GM04504 (cell line): ENCODE measurements around the gene RBM26.

Source experiments
- DNase-seq: peaks from one replicate; pipeline ENCODE4 v3.0.0-alpha.2; 2012; ENCODE audit warnings: low read depth

Gene RBM26

DNA sequence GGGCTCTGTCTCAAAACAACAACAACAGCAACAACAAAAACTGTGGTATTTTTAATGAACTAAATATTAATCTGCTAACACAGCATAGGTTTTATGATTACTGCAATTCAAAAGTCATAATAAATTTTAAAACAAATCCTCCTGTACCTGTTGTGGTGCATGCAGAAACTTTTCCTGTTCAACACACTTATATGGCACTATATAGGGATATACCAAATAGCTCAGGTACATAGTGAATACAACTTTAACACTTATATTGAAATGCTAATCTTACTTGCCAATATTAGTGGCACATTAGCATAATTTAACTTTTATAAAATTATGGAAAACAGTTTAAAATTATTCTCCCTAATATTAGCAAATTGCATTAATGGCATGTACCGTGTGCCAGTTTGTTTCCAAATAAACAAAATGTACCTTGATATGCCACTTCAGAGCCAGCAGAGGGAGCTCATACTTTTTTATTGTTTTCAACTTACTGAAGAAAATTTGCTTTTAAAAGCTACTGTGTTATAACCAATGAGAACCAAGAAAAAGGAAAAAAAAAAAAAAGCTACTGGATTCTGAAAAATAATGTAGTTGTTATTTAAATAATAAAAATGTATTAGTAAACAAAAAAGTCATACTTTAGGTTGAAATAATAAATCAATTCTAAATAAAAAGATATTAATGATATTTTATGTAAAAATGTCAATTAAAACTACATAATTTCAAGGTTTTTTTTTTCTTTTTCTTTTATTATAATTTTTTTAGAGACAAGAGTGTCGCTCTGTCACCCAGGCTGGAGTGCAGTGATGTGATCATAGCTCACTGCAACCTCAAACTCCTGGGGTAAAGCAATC lies 18.0 kb upstream of the RBM26 start:
- DNase-seq = no peak

- no peak for DNase-seq
These were observed 17.3 kb upstream of the RBM26 start for GRCh38 chr13:79423340-79423739.

DNA sequence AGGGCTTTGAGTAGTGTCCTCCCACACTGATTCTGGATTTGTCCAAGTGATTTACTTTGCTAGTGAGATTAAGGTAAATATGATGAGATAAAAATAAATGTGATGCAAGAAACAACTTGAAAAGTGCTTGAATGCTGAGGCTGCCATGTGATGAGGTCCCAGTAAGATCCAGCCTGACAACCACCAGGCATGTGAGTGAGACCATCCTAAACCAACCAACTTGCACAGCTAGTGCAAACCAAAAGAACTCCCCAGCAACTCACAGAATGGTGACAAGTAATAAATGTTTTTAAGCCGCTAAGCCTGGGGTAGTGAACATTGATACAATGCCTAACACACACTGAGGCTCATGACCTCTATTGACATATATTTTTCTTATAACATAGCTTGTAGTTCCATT lies 13.3 kb upstream of the RBM26 start:
- DNase-seq = no peak

DNA sequence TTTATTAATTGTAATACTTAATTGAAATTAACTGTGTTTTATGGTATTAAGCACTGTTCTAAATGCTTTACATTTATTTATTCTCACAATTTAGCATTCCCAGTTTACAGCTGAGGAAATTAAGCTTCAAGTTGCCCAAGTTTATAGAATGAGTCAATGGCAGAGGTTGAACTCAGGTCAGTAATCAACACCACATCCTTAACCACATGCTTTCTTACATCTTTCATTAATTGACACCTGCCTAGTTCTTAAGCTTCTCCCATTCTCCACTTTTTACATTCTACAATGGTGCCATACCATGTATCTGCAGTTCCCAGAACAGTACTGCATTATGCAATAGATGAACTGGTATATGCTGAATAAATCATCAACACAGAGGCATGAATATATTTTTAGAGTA lies 11.7 kb upstream of the RBM26 start:
- DNase-seq = no peak

- no peak for DNase-seq
These were observed 7.5 kb upstream of the RBM26 start for GRCh38 chr13:79413521-79413920.

- DNase-seq = no peak
These were observed 3.8 kb upstream of the RBM26 start for GRCh38 chr13:79409828-79410227.

- DNase-seq = no peak
These were observed 1.4 kb upstream of the RBM26 start for GRCh38 chr13:79407349-79407979.

GRCh38 chr13:79406597-79406908 lies 498 bp upstream of the RBM26 start:
- DNase-seq = no peak

GRCh38 chr13:79405501-79405830 lies 589 bp downstream of the RBM26 start:
- no peak for DNase-seq

DNA sequence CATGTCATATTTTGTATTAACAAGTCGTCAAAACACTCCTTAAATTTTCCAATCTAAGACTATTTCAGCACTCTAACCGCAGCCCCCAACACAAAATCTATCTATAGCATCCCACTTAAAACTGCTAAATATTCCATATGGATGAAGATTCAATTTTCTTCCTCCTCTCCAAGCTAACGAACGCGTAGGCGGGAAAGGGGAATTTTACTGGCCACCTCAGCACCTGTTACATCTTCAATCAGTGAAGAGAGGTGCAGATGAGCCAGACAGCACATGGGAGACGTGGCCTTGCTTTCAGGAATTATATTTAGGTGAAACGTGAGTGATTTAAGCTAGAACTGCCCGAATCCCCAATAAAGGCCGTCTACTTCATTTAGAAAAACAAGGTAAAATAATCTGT lies 1.1 kb downstream of the RBM26 start:
- DNase-seq = no peak

DNA sequence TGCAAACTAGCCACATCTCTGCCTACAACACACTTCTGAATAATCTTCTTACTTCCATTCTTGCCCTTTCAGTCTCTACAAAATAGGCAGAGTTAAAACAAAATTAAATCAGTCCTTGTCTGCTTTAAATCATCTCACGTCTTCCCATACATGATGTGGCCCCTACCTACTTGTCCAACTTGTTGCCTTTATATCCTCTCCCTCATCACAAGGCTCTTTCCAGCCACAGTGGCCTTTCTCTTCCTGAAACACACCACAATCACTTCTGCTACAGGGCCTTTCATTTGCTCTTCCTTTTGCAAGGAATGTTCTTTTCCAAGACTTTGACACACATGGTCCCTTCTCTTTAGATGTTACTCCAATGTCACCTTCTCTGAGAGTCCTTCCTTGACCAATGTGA lies 1.7 kb downstream of the RBM26 start:
- DNase-seq = no peak

DNA sequence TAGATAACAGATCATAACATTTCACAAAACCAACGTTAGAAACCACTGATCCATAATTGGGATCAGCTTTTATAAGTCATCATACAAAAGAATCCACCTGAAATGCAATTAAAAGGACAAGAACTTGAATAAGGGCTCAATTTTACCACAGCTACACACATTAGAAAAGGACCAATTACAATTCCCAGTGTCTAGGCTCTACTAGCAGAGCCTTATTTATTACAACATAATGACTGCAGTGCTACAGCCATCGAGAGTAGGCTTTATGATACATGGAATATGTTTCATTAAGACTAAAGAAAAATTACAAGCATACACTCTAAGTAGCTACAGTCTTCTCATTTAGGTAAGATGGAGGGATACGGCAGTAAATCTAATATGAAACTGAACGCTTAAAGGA lies 2.9 kb downstream of the RBM26 start:
- DNase-seq = no peak

- no peak for DNase-seq
These were observed 3.4 kb downstream of the RBM26 start for GRCh38 chr13:79402679-79403078.

DNA sequence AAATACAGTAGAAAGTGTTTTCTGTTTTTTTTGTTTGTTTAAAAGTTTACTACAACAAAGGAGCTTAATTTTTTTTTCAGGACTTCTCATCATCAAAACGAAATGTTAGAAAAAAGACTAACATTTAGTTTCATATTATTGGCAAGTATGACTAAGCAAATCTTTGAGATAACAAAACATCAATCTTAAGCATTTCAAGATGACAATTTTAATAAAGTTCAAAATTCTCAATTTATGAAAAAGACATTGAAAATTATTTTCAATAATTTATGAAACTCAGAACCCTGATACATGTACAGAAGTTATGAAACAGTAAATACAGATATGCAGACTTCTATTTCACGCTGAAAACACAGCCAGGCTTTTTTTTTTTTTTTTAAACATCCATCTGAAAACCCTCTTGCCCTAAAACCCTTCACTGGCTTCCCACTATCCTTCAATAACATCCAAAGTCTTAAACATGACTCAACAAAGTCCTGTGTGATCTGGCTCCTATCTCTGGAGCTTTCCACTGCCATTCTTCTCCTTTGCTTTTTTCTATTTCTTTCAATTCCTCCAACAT lies 3.9 kb downstream of the RBM26 start:
- DNase-seq = no peak

DNA sequence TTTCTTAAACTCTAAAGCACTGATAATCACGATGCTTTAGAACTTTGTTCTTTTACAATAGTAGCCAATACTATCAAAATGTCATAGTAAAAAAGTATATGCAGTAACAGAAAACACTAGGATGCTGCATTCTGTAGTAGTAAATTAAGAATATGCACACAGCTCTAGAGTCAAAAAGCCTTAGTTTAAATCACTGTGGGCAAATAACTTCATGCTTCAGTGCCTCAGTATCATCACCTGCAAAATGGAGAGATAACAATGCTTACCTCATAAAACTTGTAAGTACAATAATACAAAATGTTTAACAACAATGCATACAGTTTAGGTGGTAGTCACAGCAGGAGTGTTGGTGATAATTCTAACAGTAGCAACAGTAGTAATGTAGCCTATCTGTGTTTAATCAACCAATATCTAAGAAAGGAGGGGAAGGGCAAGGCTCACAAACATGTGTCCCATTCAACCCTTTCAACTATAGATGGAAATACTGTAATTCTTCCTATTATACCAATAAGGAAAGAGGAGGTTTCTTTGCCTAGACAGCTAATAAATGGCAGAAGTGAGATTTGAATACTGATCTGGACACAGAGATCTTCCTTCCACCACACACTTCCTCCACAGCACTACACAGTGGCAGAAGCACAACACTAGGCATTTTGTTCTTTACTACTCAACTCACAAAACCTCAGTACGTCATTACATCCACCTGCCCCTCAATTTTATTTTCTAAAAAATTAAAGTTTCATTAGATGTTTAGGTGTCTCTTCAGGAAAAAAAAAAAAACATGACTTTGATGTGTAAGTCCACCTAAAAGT lies 4.6 kb downstream of the RBM26 start:
- DNase-seq = no peak

DNA sequence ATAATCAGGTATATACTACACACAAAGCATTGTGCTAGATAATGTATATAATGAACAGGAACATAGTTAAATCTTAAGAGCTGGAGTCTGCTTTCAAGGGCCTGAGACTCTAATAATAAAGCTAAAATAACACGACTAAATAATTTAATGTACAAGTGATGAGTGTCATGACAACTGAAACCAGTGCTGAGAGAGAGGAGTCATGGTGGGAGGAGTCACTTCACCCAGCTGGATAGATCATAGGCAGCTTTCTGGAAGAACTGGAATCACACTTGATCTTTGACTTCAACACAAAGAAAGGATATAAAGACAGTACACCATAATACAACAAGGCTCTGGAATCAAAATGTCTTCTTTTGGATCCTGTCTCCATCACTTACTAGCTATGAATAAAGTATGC lies 7.1 kb downstream of the RBM26 start:
- no peak for DNase-seq

GRCh38 chr13:79398127-79398526 lies 7.9 kb downstream of the RBM26 start:
- no peak for DNase-seq

DNA sequence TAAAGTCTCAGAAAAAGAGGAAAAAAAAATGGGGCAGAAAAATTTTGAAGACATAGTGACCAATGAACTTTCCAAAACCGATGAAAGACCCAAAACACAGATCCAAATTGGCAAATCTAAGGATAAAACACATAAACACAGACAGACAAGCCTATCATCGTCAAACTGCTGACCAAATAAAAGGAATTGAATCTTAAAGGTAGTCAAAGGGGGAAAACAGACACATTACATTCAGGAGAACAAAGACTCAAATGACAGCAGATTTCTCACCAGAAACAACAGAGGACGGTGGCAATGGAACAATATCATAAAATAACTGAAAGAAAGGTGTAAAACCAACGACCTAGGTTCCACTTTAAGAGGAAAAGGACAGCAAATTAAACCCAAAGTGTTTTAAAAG lies 10.2 kb downstream of the RBM26 start:
- no peak for DNase-seq

DNA sequence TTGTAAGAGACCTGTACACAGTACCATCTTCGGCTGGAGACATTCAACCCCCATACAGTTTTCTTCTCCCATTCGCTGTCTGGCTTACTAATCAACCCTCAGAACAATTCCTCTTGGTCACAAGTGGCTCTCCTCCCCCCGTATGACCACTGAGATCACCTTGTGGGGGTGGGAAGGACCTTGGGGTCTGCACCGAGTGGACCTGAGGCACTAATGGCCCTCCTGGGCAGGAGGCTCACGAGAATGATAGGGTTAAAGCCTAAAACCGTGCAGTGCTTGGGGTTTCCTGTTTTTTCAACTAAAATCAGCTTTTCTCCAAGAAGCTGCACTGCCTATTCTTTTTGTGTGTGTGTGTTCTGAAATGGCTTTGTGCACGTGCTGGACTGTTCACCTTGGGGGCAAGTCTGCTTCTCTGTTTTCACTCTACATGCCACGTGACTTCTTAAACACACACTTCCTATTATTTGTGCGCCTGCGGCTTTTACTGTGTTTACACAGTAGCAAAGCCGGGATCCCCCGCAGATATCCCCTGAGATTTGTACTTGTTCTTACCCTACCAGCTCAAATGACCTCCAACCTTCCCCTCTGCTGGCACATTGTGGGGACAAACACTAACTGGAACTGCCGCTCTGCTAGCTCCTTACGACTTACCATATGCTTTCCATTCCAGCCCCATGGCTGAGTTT lies 12.3 kb downstream of the RBM26 start:
- no peak for DNase-seq

GRCh38 chr13:79392882-79393563 lies 13.0 kb downstream of the RBM26 start:
- no peak for DNase-seq

- DNase-seq = no peak
These were observed 17.0 kb downstream of the RBM26 start for GRCh38 chr13:79389026-79389425.

- no peak for DNase-seq
These were observed 18.2 kb downstream of the RBM26 start for GRCh38 chr13:79387853-79388252.
